HepG2 (cell line): ENCODE results near the gene S100A16. TPM values are rescaled to one million over a fixed set of nuclear protein-coding genes. Genes with fewer than 3 reads are reported as not detected.
A peak's percentile ranks its signal among the peaks of the same experiment; 100 is the strongest.

Experiments used
- ATRX ChIP-seq: sonication (generic); formaldehyde crosslinking; IDR thresholded peaks from 2 replicates; pipeline ENCODE4 v1.4.0; 2020; ENCODE audit warnings: missing genetic modification reagents, borderline replicate concordance
- HDAC6 ChIP-seq: fragments of 200-600 bp; sonication (generic); IDR thresholded peaks from 2 replicates; pipeline ENCODE4 v1.7.0; 2017; ENCODE audit warnings: mild to moderate bottlenecking, antibody characterized with exemption, low read length, low read depth
- NCOA1 ChIP-seq: sonication (generic); formaldehyde crosslinking; IDR thresholded peaks from 2 replicates; pipeline ENCODE4 v1.9.0; 2021; ENCODE audit warnings: missing genetic modification reagents
- NR3C1 ChIP-seq: sonication (generic); formaldehyde crosslinking; IDR thresholded peaks from 2 replicates; pipeline ENCODE4 v1.4.0; 2020; ENCODE audit warnings: missing genetic modification reagents
- XRCC5 ChIP-seq: fragments of 200-400 bp; formaldehyde crosslinking; optimal IDR thresholded peaks from 2 replicates; pipeline ENCODE3; 2017; ENCODE audit warnings: mild to moderate bottlenecking, low read length
- YY1 ChIP-seq: IDR thresholded peaks from 2 replicates; pipeline ENCODE4 v1.6.1; 2011; ENCODE audit warnings: low read length, low read depth, moderate library complexity, mild to moderate bottlenecking; ENCODE audit not compliant: insufficient read depth, insufficient replicate concordance
- ZBTB1 ChIP-seq: sonication (generic); formaldehyde crosslinking; IDR thresholded peaks from 2 replicates; pipeline ENCODE4 v1.4.0; 2020; ENCODE audit warnings: missing genetic modification reagents, borderline replicate concordance
- ZNF234 ChIP-seq: sonication (generic); formaldehyde crosslinking; conservative IDR thresholded peaks from 2 replicates; pipeline ENCODE4 v1.5.1; 2020; ENCODE audit warnings: mild to moderate bottlenecking, missing genetic modification reagents
- ZNF263 ChIP-seq: sonication (generic); formaldehyde crosslinking; IDR thresholded peaks from 2 replicates; pipeline ENCODE4 v1.4.0; 2020; ENCODE audit warnings: missing genetic modification reagents
- ZNF337 ChIP-seq: sonication (generic); formaldehyde crosslinking; IDR thresholded peaks from 2 replicates; pipeline ENCODE4 v1.5.1; 2020; ENCODE audit warnings: missing genetic modification reagents, low read depth, mild to moderate bottlenecking, borderline replicate concordance
- polyA plus RNA-seq, 8 experiments: library from polyadenylated mRNA; depleted of rRNA in 3 of 8; stranded (reverse) in 7 of 8; unstranded in 1 of 8; fragments of >200 nt; fragmentation: Illumina TruSeq in 4 of 8; extraction: Trizol in 4 of 8; gene quantifications; 2 replicates each; pipeline versions ENCODE4 v1.2.1 to v1.2.3, GENCODE V29; 2011 to 2016; ENCODE audit warnings: low read depth in 4 of 8, missing spikeins in 1 of 8, mixed read lengths in 1 of 8; ENCODE audit not compliant: insufficient read depth in 1 of 8
- total RNA-seq, 5 experiments: library from RNA; depleted of rRNA; stranded (reverse); fragments of >200 nt; fragmentation: Illumina TruSeq; extraction: Trizol; gene quantifications; 2 replicates each; pipeline ENCODE4 v1.2.3, GENCODE V29; 2016; ENCODE audit warnings: low read depth in 1 of 5
- TF ChIP-seq, protein P1 (sequence below): sonication (generic); formaldehyde crosslinking; IDR thresholded peaks from 2 replicates; pipeline ENCODE4 v1.5.0; 2020; ENCODE audit warnings: mild to moderate bottlenecking, missing genetic modification reagents, borderline replicate concordance
- TF ChIP-seq, protein P2 (sequence below): sonication (generic); formaldehyde crosslinking; IDR thresholded peaks from 2 replicates; pipeline ENCODE4 v1.4.0; 2020; ENCODE audit warnings: low read depth, mild to moderate bottlenecking, missing genetic modification reagents
- TF ChIP-seq, protein P3 (sequence below): sonication (generic); formaldehyde crosslinking; IDR thresholded peaks from 2 replicates; pipeline ENCODE4 v1.4.0; 2020; ENCODE audit warnings: missing genetic modification reagents
- TF ChIP-seq, protein P4 (sequence below): sonication (generic); formaldehyde crosslinking; IDR thresholded peaks from 2 replicates; pipeline ENCODE4 v1.4.0; 2020; ENCODE audit warnings: missing genetic modification reagents

S100A16 gene
- total and polyA plus RNA-seq, 2 of the 13 experiments (the other 11 are each of a cell fraction or from before 2014, with no cell fraction given): 46.0 to 195 TPM

DNA sequence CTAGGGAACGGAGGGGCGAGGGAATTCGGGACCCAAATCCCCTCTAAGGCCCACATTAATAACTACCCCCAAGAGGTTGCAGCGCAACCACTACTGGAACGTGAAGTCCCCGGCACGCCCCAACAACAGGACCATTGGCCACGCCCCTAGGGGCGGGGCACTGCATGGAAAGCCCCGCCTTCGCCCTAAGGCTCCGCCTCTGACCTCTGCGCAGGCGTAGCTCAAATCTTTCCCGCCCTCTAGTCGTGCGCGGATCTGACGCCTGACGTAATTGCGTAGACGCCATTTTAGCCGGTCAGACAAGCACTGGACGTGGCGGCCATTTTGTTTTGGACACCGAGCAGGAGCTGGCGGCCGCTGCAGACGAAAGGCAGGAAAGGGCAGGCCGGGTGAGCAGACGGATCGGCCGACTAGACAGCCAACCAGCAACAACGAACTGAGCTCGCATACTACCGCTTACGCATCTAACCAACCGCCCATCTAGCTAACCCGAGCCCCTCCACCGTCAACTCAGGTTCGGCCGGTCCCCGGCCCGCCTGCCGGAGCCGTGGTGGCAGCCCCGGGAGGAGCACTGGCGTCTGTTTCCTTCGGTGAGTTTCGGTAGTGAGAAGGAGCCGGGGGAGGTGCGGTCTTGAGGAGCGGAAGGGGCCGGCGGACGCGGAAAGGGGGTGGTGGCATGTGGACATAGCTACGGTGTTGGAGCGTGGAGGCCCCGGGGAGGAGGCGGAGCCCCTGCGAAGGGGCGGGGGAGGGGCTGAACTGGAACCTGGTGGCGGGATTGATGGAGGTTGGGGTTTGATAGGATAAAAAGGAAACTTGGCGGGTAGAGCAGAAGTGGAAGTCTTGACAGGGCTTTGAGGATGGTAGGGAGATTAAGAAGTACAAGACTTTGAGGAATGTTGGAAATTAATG lies 21.1 kb upstream of the S100A16 start, which contains the start of gene CHTOP (continued):
- TF ChIP-seq, protein P1, sequence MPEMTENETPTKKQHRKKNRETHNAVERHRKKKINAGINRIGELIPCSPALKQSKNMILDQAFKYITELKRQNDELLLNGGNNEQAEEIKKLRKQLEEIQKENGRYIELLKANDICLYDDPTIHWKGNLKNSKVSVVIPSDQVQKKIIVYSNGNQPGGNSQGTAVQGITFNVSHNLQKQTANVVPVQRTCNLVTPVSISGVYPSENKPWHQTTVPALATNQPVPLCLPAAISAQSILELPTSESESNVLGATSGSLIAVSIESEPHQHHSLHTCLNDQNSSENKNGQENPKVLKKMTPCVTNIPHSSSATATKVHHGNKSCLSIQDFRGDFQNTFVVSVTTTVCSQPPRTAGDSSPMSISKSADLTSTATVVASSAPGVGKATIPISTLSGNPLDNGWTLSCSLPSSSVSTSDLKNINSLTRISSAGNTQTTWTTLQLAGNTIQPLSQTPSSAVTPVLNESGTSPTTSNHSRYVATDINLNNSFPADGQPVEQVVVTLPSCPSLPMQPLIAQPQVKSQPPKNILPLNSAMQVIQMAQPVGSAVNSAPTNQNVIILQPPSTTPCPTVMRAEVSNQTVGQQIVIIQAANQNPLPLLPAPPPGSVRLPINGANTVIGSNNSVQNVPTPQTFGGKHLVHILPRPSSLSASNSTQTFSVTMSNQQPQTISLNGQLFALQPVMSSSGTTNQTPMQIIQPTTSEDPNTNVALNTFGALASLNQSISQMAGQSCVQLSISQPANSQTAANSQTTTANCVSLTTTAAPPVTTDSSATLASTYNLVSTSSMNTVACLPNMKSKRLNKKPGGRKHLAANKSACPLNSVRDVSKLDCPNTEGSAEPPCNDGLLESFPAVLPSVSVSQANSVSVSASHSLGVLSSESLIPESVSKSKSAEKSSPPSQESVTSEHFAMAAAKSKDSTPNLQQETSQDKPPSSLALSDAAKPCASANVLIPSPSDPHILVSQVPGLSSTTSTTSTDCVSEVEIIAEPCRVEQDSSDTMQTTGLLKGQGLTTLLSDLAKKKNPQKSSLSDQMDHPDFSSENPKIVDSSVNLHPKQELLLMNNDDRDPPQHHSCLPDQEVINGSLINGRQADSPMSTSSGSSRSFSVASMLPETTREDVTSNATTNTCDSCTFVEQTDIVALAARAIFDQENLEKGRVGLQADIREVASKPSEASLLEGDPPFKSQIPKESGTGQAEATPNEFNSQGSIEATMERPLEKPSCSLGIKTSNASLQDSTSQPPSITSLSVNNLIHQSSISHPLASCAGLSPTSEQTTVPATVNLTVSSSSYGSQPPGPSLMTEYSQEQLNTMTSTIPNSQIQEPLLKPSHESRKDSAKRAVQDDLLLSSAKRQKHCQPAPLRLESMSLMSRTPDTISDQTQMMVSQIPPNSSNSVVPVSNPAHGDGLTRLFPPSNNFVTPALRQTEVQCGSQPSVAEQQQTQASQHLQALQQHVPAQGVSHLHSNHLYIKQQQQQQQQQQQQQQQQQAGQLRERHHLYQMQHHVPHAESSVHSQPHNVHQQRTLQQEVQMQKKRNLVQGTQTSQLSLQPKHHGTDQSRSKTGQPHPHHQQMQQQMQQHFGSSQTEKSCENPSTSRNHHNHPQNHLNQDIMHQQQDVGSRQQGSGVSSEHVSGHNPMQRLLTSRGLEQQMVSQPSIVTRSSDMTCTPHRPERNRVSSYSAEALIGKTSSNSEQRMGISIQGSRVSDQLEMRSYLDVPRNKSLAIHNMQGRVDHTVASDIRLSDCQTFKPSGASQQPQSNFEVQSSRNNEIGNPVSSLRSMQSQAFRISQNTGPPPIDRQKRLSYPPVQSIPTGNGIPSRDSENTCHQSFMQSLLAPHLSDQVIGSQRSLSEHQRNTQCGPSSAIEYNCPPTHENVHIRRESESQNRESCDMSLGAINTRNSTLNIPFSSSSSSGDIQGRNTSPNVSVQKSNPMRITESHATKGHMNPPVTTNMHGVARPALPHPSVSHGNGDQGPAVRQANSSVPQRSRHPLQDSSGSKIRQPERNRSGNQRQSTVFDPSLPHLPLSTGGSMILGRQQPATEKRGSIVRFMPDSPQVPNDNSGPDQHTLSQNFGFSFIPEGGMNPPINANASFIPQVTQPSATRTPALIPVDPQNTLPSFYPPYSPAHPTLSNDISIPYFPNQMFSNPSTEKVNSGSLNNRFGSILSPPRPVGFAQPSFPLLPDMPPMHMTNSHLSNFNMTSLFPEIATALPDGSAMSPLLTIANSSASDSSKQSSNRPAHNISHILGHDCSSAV: 0 out of 2 replicates have a peak, but pooled peaks have one; percentile 82
- no peak for TF ChIP-seq ATRX (CRISPR knock-in tag)
- TF ChIP-seq, protein P2, sequence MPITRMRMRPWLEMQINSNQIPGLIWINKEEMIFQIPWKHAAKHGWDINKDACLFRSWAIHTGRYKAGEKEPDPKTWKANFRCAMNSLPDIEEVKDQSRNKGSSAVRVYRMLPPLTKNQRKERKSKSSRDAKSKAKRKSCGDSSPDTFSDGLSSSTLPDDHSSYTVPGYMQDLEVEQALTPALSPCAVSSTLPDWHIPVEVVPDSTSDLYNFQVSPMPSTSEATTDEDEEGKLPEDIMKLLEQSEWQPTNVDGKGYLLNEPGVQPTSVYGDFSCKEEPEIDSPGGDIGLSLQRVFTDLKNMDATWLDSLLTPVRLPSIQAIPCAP (CRISPR knock-in tag): no peak
- TF ChIP-seq NR3C1 (CRISPR knock-in tag): no peak
- TF ChIP-seq HDAC6: no peak; the same call in 1 of the 2 replicates
- TF ChIP-seq, protein P3, sequence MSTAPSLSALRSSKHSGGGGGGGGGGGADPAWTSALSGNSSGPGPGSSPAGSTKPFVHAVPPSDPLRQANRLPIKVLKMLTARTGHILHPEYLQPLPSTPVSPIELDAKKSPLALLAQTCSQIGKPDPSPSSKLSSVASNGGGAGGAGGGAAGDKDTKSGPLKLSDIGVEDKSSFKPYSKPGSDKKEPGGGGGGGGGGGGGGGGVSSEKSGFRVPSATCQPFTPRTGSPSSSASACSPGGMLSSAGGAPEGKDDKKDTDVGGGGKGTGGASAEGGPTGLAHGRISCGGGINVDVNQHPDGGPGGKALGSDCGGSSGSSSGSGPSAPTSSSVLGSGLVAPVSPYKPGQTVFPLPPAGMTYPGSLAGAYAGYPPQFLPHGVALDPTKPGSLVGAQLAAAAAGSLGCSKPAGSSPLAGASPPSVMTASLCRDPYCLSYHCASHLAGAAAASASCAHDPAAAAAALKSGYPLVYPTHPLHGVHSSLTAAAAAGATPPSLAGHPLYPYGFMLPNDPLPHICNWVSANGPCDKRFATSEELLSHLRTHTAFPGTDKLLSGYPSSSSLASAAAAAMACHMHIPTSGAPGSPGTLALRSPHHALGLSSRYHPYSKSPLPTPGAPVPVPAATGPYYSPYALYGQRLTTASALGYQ (CRISPR knock-in tag): no peak
- TF ChIP-seq NCOA1: 0 out of 2 replicates have a peak, but pooled peaks have one; percentile 38
- TF ChIP-seq ZNF234 (CRISPR knock-in tag): no peak
- TF ChIP-seq, protein P4, sequence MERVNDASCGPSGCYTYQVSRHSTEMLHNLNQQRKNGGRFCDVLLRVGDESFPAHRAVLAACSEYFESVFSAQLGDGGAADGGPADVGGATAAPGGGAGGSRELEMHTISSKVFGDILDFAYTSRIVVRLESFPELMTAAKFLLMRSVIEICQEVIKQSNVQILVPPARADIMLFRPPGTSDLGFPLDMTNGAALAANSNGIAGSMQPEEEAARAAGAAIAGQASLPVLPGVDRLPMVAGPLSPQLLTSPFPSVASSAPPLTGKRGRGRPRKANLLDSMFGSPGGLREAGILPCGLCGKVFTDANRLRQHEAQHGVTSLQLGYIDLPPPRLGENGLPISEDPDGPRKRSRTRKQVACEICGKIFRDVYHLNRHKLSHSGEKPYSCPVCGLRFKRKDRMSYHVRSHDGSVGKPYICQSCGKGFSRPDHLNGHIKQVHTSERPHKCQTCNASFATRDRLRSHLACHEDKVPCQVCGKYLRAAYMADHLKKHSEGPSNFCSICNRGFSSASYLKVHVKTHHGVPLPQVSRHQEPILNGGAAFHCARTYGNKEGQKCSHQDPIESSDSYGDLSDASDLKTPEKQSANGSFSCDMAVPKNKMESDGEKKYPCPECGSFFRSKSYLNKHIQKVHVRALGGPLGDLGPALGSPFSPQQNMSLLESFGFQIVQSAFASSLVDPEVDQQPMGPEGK (CRISPR knock-in tag): peak; percentile 62
- TF ChIP-seq XRCC5: no peak
- TF ChIP-seq ZNF337 (CRISPR knock-in tag): no peak
- no peak for TF ChIP-seq ZNF263 (CRISPR knock-in tag)
- TF ChIP-seq YY1: peak; percentile 99
- no peak for TF ChIP-seq ZBTB1 (CRISPR knock-in tag)
